GM23338 (cell line): ENCODE results near the gene GOLT1A. TPM values are rescaled to one million over a fixed set of nuclear protein-coding genes. Genes with fewer than 3 reads are reported as not detected.

ENCODE experiments used
- ATAC-seq: fragments of 200-7000 bp; cut with Tn5 transposase; 3 replicates; pipeline ENCODE4 v1.9.1; 2020
- DNase-seq: peaks from one replicate; pipeline ENCODE4 v3.0.0-alpha.2; 2015; ENCODE audit warnings: low spot score
- H2AFZ ChIP-seq: fragments of 200-600 bp; sonication (generic); 2 replicates; pipeline ENCODE4 v1.8.0; 2016; ENCODE audit warnings: antibody characterized with exemption, mild to moderate bottlenecking, moderate library complexity
- H3F3A ChIP-seq: fragments of 200-600 bp; sonication (generic); replicated peaks from 2 replicates; pipeline ENCODE4 v1.8.0; 2017; ENCODE audit warnings: antibody characterized with exemption, mixed run types, low read depth
- H3K27ac ChIP-seq: fragments of 200-600 bp; sonication (generic); 2 replicates; pipeline ENCODE4 v1.6.1; 2016; ENCODE audit warnings: low read depth
- H3K27me3 ChIP-seq: fragments of 200-600 bp; sonication (generic); 2 replicates; pipeline ENCODE4 v1.8.0; 2016; ENCODE audit warnings: mild to moderate bottlenecking, mixed run types, moderate library complexity; ENCODE audit not compliant: insufficient read depth
- H3K36me3 ChIP-seq: fragments of 200-600 bp; sonication (generic); 2 replicates; pipeline ENCODE4 v1.8.0; 2016; ENCODE audit warnings: mild to moderate bottlenecking; ENCODE audit not compliant: insufficient read depth
- H3K4me1 ChIP-seq: fragments of 200-600 bp; sonication (generic); 2 replicates; pipeline ENCODE4 v1.8.0; 2016; ENCODE audit warnings: mild to moderate bottlenecking, moderate library complexity; ENCODE audit not compliant: insufficient read depth
- H3K4me2 ChIP-seq: fragments of 200-600 bp; sonication (generic); 2 replicates; pipeline ENCODE4 v1.7.1; 2017; ENCODE audit warnings: mixed run types
- H3K4me3 ChIP-seq: fragments of 200-600 bp; sonication (generic); 2 replicates; pipeline ENCODE4 v1.6.1; 2016; ENCODE audit warnings: mixed run types
- H3K79me2 ChIP-seq: fragments of 200-600 bp; sonication (generic); replicated peaks from 2 replicates; pipeline ENCODE4 v1.8.0; 2017; ENCODE audit warnings: mild to moderate bottlenecking; ENCODE audit not compliant: insufficient read depth
- H3K9me2 ChIP-seq: fragments of 200-600 bp; sonication (generic); 2 replicates; pipeline ENCODE4 v1.8.0; 2017; ENCODE audit not compliant: insufficient read depth
- H4K20me1 ChIP-seq: fragments of 200-600 bp; sonication (generic); replicated peaks from 2 replicates; pipeline ENCODE4 v1.8.0; 2017; ENCODE audit warnings: mild to moderate bottlenecking; ENCODE audit not compliant: insufficient read depth
- H3K27ac Mint-ChIP-seq: 2 replicates; pipeline ENCODE4 v1.8.0; 2020; ENCODE audit warnings: inconsistent platforms, mild to moderate bottlenecking, moderate library complexity, mixed read lengths
- H3K27me3 Mint-ChIP-seq: 3 replicates; pipeline ENCODE4 v1.8.0; 2022; ENCODE audit warnings: low read depth, mild to moderate bottlenecking, moderate library complexity, mixed read lengths, inconsistent platforms; ENCODE audit not compliant: insufficient read depth, poor library complexity
- H3K36me3 Mint-ChIP-seq: 3 replicates; pipeline ENCODE4 v1.8.0; 2021; ENCODE audit warnings: low read depth, mild to moderate bottlenecking, inconsistent platforms, moderate library complexity, mixed read lengths
- H3K4me1 Mint-ChIP-seq: 3 replicates; pipeline ENCODE4 v1.8.0; 2020; ENCODE audit warnings: mild to moderate bottlenecking, inconsistent platforms, mixed read lengths
- H3K4me3 Mint-ChIP-seq: 3 replicates; pipeline ENCODE4 v1.8.0; 2021; ENCODE audit warnings: moderate library complexity, mild to moderate bottlenecking, inconsistent platforms, mixed read lengths
- H3K9me3 Mint-ChIP-seq: 3 replicates; pipeline ENCODE4 v1.8.0; 2020; ENCODE audit warnings: moderate library complexity, mild to moderate bottlenecking, inconsistent platforms, mixed read lengths
- CREB1 ChIP-seq: fragments of 250-450 bp; sonication (Bioruptor Pico); IDR thresholded peaks from 2 replicates; pipeline ENCODE4 v1.5.0; 2020; ENCODE audit warnings: low read depth, mild to moderate bottlenecking, moderate library complexity
- CTCF ChIP-seq, 2 experiments: fragments of 200-600 bp in 1 of 2; sonication (generic) in 1 of 2; conservative IDR thresholded peaks; 2 replicates each; pipeline versions ENCODE4 v1.5.1 to v1.6.1; 2016 to 2017; ENCODE audit warnings: antibody characterized with exemption in 2 of 2, low read depth in 2 of 2, mild to moderate bottlenecking in 2 of 2, moderate library complexity in 1 of 2
- ETS1 ChIP-seq: IDR thresholded peaks from 2 replicates; pipeline ENCODE4 v1.6.1; 2016; ENCODE audit warnings: antibody characterized with exemption
- EZH2 ChIP-seq: fragments of 200-600 bp; sonication (generic); IDR thresholded peaks from one replicate; pipeline ENCODE4 v1.8.0; 2017; ENCODE audit warnings: antibody characterized with exemption, mild to moderate bottlenecking, low read depth; ENCODE audit not compliant: unreplicated experiment
- JUNB ChIP-seq: IDR thresholded peaks from one replicate; pipeline ENCODE4 v1.6.1; 2016; ENCODE audit warnings: antibody characterized with exemption; ENCODE audit not compliant: unreplicated experiment
- NANOG ChIP-seq: IDR thresholded peaks from 2 replicates; pipeline ENCODE4 v1.6.1; 2016; ENCODE audit warnings: antibody characterized with exemption, borderline replicate concordance
- POLR2AphosphoS5 ChIP-seq: IDR thresholded peaks from 2 replicates; pipeline ENCODE4 v1.6.1; 2016; ENCODE audit warnings: antibody characterized with exemption, low read depth
- ZNF462 ChIP-seq: fragments of 250-450 bp; sonication (Bioruptor Pico); IDR thresholded peaks from 2 replicates; pipeline ENCODE4 v1.5.0; 2020; ENCODE audit warnings: mild to moderate bottlenecking, moderate library complexity
- polyA plus RNA-seq: library from polyadenylated mRNA; unstranded; fragments of >200 nt; fragmentation: Nextera tagmentation; extraction: Ambion mirVana; gene quantifications from 2 replicates; pipeline ENCODE4 v1.2.1, GENCODE V29; 2016
- total RNA-seq: library from RNA; depleted of rRNA; stranded (reverse); fragments of >200 nt; shearing (Covaris generic); gene quantifications from 2 replicates; pipeline ENCODE4 v1.2.3, GENCODE V29; 2014

The GOLT1A gene
- total and polyA plus RNA-seq, 2 experiments from 2014 or later = 3.0 to 7.2 TPM

GRCh38 chr1:204254031-204254661 is 40.4 kb upstream of the GOLT1A start:
- Histone ChIP-seq H3K4me2 (peak overlapping the region; percentile 59), H2AFZ (no peak overlapping the region), H3K36me3 (no peaks in the 10 kb centered on the region), H3K27me3 (no peaks in the 10 kb centered on the region), H3K9me2 (no peaks in the 10 kb centered on the region), H3F3A (peaks cover 5% of the 10 kb centered on the region; the same call in 1 of the 2 replicates), H4K20me1 (no peaks in the 10 kb centered on the region), H3K4me3 (no peak overlapping the region; the same call in 1 of the 2 replicates), H3K4me1 (peaks cover 37% of the 10 kb centered on the region), H3K27ac (peak overlapping the region; percentile 71), H3K79me2 (no peaks in the 10 kb centered on the region)
- Mint-ChIP-seq H3K4me1 (peaks cover 68% of the 10 kb centered on the region), H3K36me3 (peaks cover 23% of the 10 kb centered on the region; the same call in 2 of the 3 replicates), H3K27me3 (peaks cover 15% of the 10 kb centered on the region), H3K4me3 (no peak overlapping the region), H3K27ac (peak overlapping the region; percentile 88), H3K9me3 (no peaks in the 10 kb centered on the region)
- no peak for ATAC-seq
- peak; percentile 45 for DNase-seq
- no peak for TF ChIP-seq JUNB
- TF ChIP-seq EZH2 = no peak
- TF ChIP-seq ETS1 = no peak
- no peak for TF ChIP-seq POLR2AphosphoS5
- no peak for TF ChIP-seq CREB1 (CRISPR knock-in tag)

- Histone ChIP-seq H3F3A (peaks cover 5% of the 10 kb centered on the region; the same call in 1 of the 2 replicates), H2AFZ (no peak overlapping the region), H3K9me2 (no peaks in the 10 kb centered on the region), H4K20me1 (no peaks in the 10 kb centered on the region), H3K4me2 (no peak overlapping the region), H3K27me3 (no peaks in the 10 kb centered on the region), H3K79me2 (no peaks in the 10 kb centered on the region), H3K4me1 (peaks cover 37% of the 10 kb centered on the region), H3K4me3 (no peak overlapping the region), H3K36me3 (no peaks in the 10 kb centered on the region), H3K27ac (no peak overlapping the region)
- Mint-ChIP-seq H3K4me1 (peaks cover 65% of the 10 kb centered on the region), H3K9me3 (no peaks in the 10 kb centered on the region), H3K27ac (peak overlapping the region; percentile 46; the same call in 1 of the 2 replicates), H3K4me3 (no peak overlapping the region), H3K27me3 (peaks cover 11% of the 10 kb centered on the region), H3K36me3 (peaks cover 21% of the 10 kb centered on the region; the same call in 2 of the 3 replicates)
- DNase-seq = no peak
- ATAC-seq = no peak
- TF ChIP-seq CTCF (conservative IDR thresholded peaks at IDR 0.05; ENCODE audit: low read depth in 2 of 2) (no peak), ZNF462 (CRISPR knock-in tag) (no peak), EZH2 (no peak), NANOG (no peak)
Observed at GRCh38 chr1:204251926-204252689, 38.3 kb upstream of the GOLT1A start.
